ENCODE measurements around the gene THSD7A.
A peak's percentile ranks its signal among the peaks of the same experiment; 100 is the strongest.

Gene THSD7A

GRCh38 chr7:11807000-11807399 lies 25.0 kb downstream of the THSD7A start:
- peak; percentile 28 for DNase-seq

- DNase-seq = no peak
Observed at GRCh38 chr7:11804621-11805020, 27.4 kb downstream of the THSD7A start.

GRCh38 chr7:11795231-11795630 lies 36.8 kb downstream of the THSD7A start:
- DNase-seq = no peak

GRCh38 chr7:11792166-11792565 lies 39.8 kb downstream of the THSD7A start:
- DNase-seq = no peak

- no peak for DNase-seq
Observed at GRCh38 chr7:11788568-11788967, 43.4 kb downstream of the THSD7A start.

DNA sequence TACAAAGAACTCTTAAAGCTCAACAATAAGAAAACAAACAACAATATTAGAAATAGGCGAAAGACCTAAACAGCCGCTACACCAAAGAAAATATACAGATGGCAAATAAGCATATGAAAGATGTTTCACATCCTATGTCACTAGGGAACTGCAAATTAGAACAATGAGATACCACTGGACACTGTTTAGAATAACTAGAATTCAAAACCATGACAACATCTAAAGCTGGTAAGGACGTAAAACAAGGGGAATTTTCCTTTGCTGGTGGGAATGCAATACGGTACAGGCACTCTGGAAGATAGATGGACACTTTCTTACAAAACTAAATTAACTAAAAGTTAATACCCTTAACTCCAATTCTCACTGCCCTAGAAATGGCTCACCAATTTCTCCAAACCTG lies 44.5 kb downstream of the THSD7A start:
- DNase-seq = no peak

- peak; percentile 90 for DNase-seq
Observed at GRCh38 chr7:11786186-11786585, 45.8 kb downstream of the THSD7A start.

DNA sequence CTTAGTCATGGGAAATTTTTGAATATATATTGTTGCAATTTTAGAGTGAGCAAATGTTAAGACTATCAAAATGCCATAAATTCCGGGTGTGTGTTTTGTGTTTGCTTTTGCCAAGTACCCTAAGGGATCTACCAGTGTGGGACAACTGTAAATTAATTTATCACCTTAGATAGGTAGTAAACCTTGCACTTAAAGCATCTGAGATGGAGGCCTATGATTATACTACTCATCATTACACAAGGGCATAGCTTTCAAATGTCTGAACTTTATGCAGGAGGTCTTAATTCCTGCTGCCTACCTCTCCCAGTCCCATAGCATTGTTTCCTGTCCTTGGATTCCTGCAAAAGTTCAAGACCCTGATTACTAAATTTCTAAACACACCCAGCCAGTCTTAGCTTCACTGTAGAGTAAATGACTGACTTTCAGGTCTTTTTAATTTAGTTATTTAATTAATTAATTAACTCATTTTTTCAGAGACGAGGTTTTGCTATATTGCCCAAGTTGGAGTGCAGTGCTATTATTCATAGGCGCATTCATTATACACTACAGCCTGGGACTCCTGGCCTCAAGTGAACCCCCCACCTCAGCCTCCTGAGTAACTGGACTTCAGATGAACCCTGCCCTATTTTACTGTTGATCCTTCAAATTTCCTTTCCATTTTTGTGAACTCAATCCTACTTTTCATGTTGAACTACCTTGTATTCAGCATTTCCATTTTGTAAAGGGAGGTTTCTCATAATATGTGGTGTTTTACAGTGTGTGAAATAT lies 47.0 kb downstream of the THSD7A start:
- peak; percentile 61 for DNase-seq

- peak; percentile 57 for DNase-seq
Observed at GRCh38 chr7:11779864-11780674, 51.9 kb downstream of the THSD7A start.

DNA sequence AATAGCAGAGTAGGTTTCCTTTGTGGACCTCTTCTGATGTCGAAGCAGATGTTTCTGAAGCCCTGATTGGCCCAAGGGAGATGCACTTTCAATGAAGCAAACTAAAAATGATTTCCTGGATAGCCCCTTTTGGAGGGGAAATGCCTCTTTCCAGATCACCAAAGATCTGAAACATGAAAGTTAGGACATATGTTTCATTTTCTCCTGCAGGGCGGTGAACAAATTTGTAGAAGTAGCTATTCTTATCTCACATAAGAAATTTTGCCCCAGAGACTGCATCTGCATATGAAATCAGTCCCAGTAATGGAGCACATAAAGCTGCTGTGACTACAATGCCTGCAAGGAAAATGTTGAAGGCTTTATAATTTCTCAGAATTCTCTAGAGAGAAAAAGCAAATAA lies 56.0 kb downstream of the THSD7A start:
- peak; percentile 92 for DNase-seq

GRCh38 chr7:11775401-11775800 lies 56.6 kb downstream of the THSD7A start:
- DNase-seq = peak; percentile 90

GRCh38 chr7:11768263-11768662 lies 63.7 kb downstream of the THSD7A start:
- DNase-seq = no peak

DNA sequence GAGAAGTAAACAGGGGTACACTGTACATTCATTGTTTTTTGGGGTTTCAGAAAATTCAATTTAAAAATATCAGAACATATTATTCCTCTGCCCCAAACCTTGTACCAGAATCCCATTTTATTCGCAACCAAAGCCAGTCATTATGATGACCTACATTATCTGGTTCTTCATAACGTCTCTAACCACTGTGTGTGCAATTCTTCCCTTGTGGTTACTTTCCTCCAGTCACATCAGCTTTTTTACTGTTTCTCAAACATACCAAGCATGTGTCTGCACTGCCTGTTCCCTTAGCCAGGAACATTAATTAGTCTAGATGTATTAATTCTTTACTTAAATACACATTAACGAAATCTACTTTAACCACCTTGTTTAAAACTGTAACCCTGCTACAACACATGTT lies 64.8 kb downstream of the THSD7A start:
- DNase-seq = no peak

GRCh38 chr7:11760372-11760771 lies 71.6 kb downstream of the THSD7A start:
- DNase-seq = peak; percentile 99

- DNase-seq = peak; percentile 72
Observed at GRCh38 chr7:11758627-11759111, 73.3 kb downstream of the THSD7A start.

- DNase-seq = no peak
Observed at GRCh38 chr7:11757153-11757552, 74.8 kb downstream of the THSD7A start.

DNA sequence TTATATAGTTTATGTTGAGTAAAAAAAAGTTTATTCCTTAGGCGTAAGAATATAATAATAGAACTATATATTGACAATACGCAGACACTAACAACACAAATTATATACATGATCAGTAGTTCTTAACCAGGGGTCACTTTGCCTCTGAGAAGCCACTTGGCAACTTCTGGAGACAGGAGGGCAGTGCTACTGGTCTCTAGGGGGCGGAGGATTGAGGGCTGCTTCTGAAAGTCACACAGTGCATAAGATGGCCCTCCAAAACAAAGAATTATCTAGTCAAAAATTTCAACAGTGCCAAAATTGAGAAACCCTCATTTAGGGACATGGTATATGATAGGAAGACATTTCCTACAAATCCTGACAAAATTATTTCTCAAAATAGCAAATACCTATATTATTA lies 77.1 kb downstream of the THSD7A start:
- peak; percentile 27 for DNase-seq

- no peak for DNase-seq
Observed at GRCh38 chr7:11754123-11754522, 77.9 kb downstream of the THSD7A start.

DNA sequence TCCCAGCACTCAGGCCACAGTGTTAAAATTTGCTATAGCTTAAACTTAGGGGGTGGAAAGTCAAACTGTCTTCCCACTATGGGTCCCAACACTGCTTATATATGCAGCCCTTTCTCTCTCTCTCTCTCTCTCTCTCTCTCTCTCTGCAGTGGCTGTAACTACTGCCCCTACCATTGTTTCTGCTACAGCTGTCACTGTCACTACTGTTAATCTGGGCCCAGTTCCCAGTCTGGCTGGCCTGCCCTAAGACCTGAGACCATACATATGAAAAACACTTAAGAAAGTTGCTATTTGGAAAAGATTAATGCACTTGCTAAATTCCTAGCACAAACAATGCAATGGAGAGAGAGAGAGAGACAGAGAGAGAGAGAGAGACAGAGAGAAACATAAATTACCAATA lies 78.6 kb downstream of the THSD7A start:
- DNase-seq = peak; percentile 61

- DNase-seq = no peak
Observed at GRCh38 chr7:11751807-11752389, 80.1 kb downstream of the THSD7A start.

DNA sequence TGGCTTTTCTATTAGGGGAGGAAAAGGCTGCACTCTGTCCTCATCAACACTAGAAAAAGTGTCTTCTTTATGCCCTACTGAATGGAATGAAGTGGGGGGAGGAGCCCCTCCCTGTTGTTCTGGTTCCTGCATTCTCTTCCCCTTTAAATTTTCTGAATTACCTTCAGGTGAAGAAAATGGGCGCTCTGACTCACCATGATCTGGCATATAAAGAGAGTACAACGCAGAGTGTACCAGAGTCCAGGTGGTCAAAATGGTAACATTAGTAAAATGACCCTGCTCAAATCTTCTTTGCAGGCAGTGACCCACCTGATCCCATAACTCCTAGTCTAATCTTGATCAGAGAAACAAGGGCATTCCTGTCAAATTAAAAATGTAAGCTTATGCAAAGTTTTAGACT lies 80.7 kb downstream of the THSD7A start:
- DNase-seq = no peak

DNA sequence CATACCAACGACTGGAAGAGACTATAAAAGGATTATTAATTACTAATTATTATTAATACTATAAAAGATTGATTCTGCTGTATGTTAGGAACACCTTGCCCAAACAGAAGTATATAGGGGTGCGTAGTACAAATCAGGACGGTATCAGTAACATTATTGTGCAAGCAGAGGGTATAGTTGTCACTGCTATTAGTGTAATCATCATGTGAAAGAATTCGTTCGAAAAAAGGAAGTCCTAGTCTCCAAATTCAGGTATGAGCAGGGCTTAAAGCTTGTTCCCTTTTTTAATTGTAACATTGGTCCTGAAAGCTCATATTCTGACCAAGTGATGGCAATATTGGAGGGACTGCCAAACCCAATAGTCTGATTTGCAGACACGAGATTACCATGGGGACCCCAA lies 81.8 kb downstream of the THSD7A start:
- no peak for DNase-seq

DNA sequence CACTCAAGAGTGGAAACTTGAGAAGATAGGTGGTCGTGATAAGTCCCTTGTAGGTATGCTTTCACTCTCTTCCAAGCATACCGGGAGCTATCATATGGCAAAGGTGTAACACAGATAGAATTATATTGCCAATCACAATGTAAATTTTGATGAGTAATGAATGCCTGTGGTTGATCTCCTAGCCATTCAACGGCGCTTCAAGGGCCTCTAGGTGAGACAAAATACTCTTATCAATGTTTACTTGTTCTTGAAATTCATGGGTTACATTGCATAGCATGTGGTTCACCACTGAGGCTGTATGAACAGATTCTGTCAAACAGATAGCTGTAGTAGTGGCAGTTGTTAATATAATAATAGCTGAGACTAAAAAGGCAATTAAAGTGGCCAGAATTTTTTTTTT lies 82.4 kb downstream of the THSD7A start:
- no peak for DNase-seq

DNA sequence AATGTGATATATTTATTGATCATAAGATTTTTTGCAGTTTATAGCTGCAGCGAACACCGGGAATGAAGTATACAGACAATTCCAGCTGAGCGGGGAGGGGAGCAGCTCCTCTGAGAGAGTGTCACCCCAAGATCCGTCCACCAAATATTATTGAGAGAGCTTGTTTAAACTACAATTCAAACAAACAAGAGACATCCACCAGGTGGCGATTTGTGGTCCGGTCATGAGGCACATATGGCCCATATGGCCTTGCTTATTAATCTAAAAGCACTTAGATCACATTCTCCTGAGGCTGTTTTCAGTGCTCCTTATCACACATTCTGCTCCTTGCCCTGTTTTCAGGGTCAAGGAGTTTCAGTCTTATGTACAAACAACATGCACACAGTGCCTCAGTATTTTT lies 83.1 kb downstream of the THSD7A start:
- DNase-seq = peak; percentile 50
